MG63 (cell line): Measurements from ENCODE around the gene PATJ. TPM values are rescaled to one million over a fixed set of nuclear protein-coding genes. Genes with fewer than 3 reads are reported as not detected.
A peak's percentile ranks its signal among the peaks of the same experiment; 100 is the strongest.

Source experiments
- DNase-seq: peaks from one replicate; pipeline ENCODE4 v3.0.0-alpha.2; 2020
- H3K27me3 ChIP-seq: fragments of 250-450 bp; sonication (Bioruptor Pico); 2 replicates; pipeline ENCODE4 v1.5.1; 2020; ENCODE audit warnings: mild to moderate bottlenecking, moderate library complexity
- H3K36me3 ChIP-seq: fragments of 250-450 bp; sonication (Bioruptor Pico); 2 replicates; pipeline ENCODE4 v1.5.1; 2020; ENCODE audit warnings: mild to moderate bottlenecking, moderate library complexity
- H3K4me3 ChIP-seq: fragments of 250-450 bp; sonication (Bioruptor Pico); 2 replicates; pipeline ENCODE4 v1.5.1; 2020; ENCODE audit warnings: mild to moderate bottlenecking, moderate library complexity
- H3K9me3 ChIP-seq: fragments of 250-450 bp; sonication (Bioruptor Pico); 2 replicates; pipeline ENCODE4 v1.5.1; 2020; ENCODE audit warnings: mild to moderate bottlenecking, moderate library complexity
- total RNA-seq: library from RNA; depleted of rRNA; stranded (reverse); fragments of >200 nt; shearing (Covaris generic); gene quantifications from 2 replicates; pipeline ENCODE4 v1.2.3, GENCODE V29; 2014; ENCODE audit warnings: low replicate concordance

PATJ gene
- total RNA-seq, 1 experiment from 2014 or later: 2.6 TPM

- Histone ChIP-seq H3K36me3 (no peaks in the 10 kb centered on the region), H3K4me3 (peak overlapping the region; percentile 59), H3K27me3 (no peaks in the 10 kb centered on the region), H3K9me3 (no peaks in the 10 kb centered on the region)
- peak; percentile 61 for DNase-seq
These were observed 545 bp downstream of the PATJ start for GRCh38 chr1:61742620-61743430.

- H3K36me3 ChIP-seq: no peaks in the 10 kb centered on the region
- H3K27me3 ChIP-seq: no peaks in the 10 kb centered on the region
- no peaks in the 10 kb centered on the region for H3K9me3 ChIP-seq
- no peak for DNase-seq
- H3K4me3 ChIP-seq: peak overlapping the region; percentile 59
These were observed 1.1 kb downstream of the PATJ start for GRCh38 chr1:61743431-61743705.

GRCh38 chr1:61743716-61744580, 1.7 kb downstream of the PATJ start:
- DNase-seq: no peak
- H3K27me3 ChIP-seq: no peaks in the 10 kb centered on the region
- no peak overlapping the region; the same call in 1 of the 2 replicates for H3K4me3 ChIP-seq
- H3K36me3 ChIP-seq: no peaks in the 10 kb centered on the region
- no peaks in the 10 kb centered on the region for H3K9me3 ChIP-seq

- H3K9me3 ChIP-seq: no peaks in the 10 kb centered on the region
- H3K27me3 ChIP-seq: no peaks in the 10 kb centered on the region
- no peak overlapping the region for H3K4me3 ChIP-seq
- no peaks in the 10 kb centered on the region for H3K36me3 ChIP-seq
- DNase-seq: no peak
These were observed 4.5 kb downstream of the PATJ start for GRCh38 chr1:61746813-61747212.

- DNase-seq: no peak
- no peak overlapping the region for H3K4me3 ChIP-seq
- no peaks in the 10 kb centered on the region for H3K36me3 ChIP-seq
- no peaks in the 10 kb centered on the region for H3K27me3 ChIP-seq
- H3K9me3 ChIP-seq: no peaks in the 10 kb centered on the region
These were observed 6.3 kb downstream of the PATJ start for GRCh38 chr1:61748566-61748965.

- H3K9me3 ChIP-seq: no peaks in the 10 kb centered on the region
- DNase-seq: no peak
- no peaks in the 10 kb centered on the region for H3K27me3 ChIP-seq
- no peak overlapping the region for H3K4me3 ChIP-seq
- H3K36me3 ChIP-seq: no peaks in the 10 kb centered on the region
These were observed 7.3 kb downstream of the PATJ start for GRCh38 chr1:61749574-61749973.

- no peak for DNase-seq
- H3K36me3 ChIP-seq: no peaks in the 10 kb centered on the region
- no peaks in the 10 kb centered on the region for H3K9me3 ChIP-seq
- H3K4me3 ChIP-seq: no peak overlapping the region
- H3K27me3 ChIP-seq: no peaks in the 10 kb centered on the region
These were observed 10.7 kb downstream of the PATJ start for GRCh38 chr1:61752921-61753389.

GRCh38 chr1:61753998-61754508, 11.8 kb downstream of the PATJ start:
- DNase-seq: no peak
- no peaks in the 10 kb centered on the region for H3K36me3 ChIP-seq
- no peak overlapping the region for H3K4me3 ChIP-seq
- no peaks in the 10 kb centered on the region for H3K27me3 ChIP-seq
- H3K9me3 ChIP-seq: no peaks in the 10 kb centered on the region

- no peaks in the 10 kb centered on the region for H3K36me3 ChIP-seq
- H3K27me3 ChIP-seq: no peaks in the 10 kb centered on the region
- no peak overlapping the region for H3K4me3 ChIP-seq
- H3K9me3 ChIP-seq: no peaks in the 10 kb centered on the region
- DNase-seq: no peak
These were observed 12.3 kb downstream of the PATJ start for GRCh38 chr1:61754545-61754944.

GRCh38 chr1:61756773-61757172, 14.5 kb downstream of the PATJ start:
- no peaks in the 10 kb centered on the region for H3K36me3 ChIP-seq
- no peaks in the 10 kb centered on the region for H3K9me3 ChIP-seq
- DNase-seq: no peak
- H3K27me3 ChIP-seq: no peaks in the 10 kb centered on the region
- H3K4me3 ChIP-seq: no peak overlapping the region

GRCh38 chr1:61757950-61758349, 15.7 kb downstream of the PATJ start:
- H3K9me3 ChIP-seq: no peaks in the 10 kb centered on the region
- no peak overlapping the region for H3K4me3 ChIP-seq
- H3K27me3 ChIP-seq: no peaks in the 10 kb centered on the region
- DNase-seq: no peak
- no peaks in the 10 kb centered on the region for H3K36me3 ChIP-seq

- Histone ChIP-seq H3K9me3 (no peaks in the 10 kb centered on the region), H3K4me3 (no peak overlapping the region), H3K27me3 (no peaks in the 10 kb centered on the region), H3K36me3 (no peaks in the 10 kb centered on the region)
- DNase-seq: no peak
These were observed 27.9 kb downstream of the PATJ start for GRCh38 chr1:61770131-61770530.

GRCh38 chr1:61776091-61776490, 33.8 kb downstream of the PATJ start:
- Histone ChIP-seq H3K36me3 (no peaks in the 10 kb centered on the region), H3K27me3 (no peaks in the 10 kb centered on the region), H3K4me3 (no peak overlapping the region), H3K9me3 (no peaks in the 10 kb centered on the region)
- no peak for DNase-seq

GRCh38 chr1:61779231-61779630, 37.0 kb downstream of the PATJ start:
- H3K36me3 ChIP-seq: no peaks in the 10 kb centered on the region
- no peaks in the 10 kb centered on the region for H3K9me3 ChIP-seq
- H3K27me3 ChIP-seq: no peaks in the 10 kb centered on the region
- no peak for DNase-seq
- H3K4me3 ChIP-seq: no peak overlapping the region

- H3K9me3 ChIP-seq: no peaks in the 10 kb centered on the region
- no peak for DNase-seq
- H3K4me3 ChIP-seq: no peak overlapping the region
- H3K36me3 ChIP-seq: no peaks in the 10 kb centered on the region
- H3K27me3 ChIP-seq: no peaks in the 10 kb centered on the region
These were observed 38.9 kb downstream of the PATJ start for GRCh38 chr1:61781151-61781550.

- H3K36me3 ChIP-seq: no peaks in the 10 kb centered on the region
- no peaks in the 10 kb centered on the region for H3K9me3 ChIP-seq
- no peak for DNase-seq
- H3K27me3 ChIP-seq: no peaks in the 10 kb centered on the region
- H3K4me3 ChIP-seq: no peak overlapping the region
These were observed 40.5 kb downstream of the PATJ start for GRCh38 chr1:61782771-61783170.

- Histone ChIP-seq H3K9me3 (no peaks in the 10 kb centered on the region), H3K36me3 (no peaks in the 10 kb centered on the region), H3K27me3 (no peaks in the 10 kb centered on the region), H3K4me3 (no peak overlapping the region)
- DNase-seq: no peak
These were observed 42.4 kb downstream of the PATJ start for GRCh38 chr1:61784726-61785125.
